ENCODE results near the gene SCN10A. TPM values are rescaled to one million over a fixed set of nuclear protein-coding genes. Genes with fewer than 3 reads are reported as not detected.

Gene SCN10A
- total RNA-seq, 4 donors from 2014 or later: not detected

- no peaks in the 10 kb centered on the region for H3K36me3 ChIP-seq
- H3K9me3 ChIP-seq: no peaks in the 10 kb centered on the region
- 24 to 61% methylated on average over 2 to 4 of the region's 4 CpGs for WGBS, 2 donors
- H3K4me3 ChIP-seq: no peak overlapping the region
- peaks cover 0 to 4% (median 0%) of the 10 kb centered on the region in 4 donors for H3K27me3 ChIP-seq
- TF ChIP-seq POLR2A (IDR thresholded peaks at IDR 0.05) (no peak), CTCF (IDR thresholded peaks at IDR 0.05) (no peak)
- intact Hi-C loops (cut with DNase I): no loop called here
- no peak overlapping the region for H3K27ac ChIP-seq
- DNase-seq: no peak
- H3K4me1 ChIP-seq: peaks cover 0 to 6% (median 0%) of the 10 kb centered on the region in 3 donors
Measured at GRCh38 chr3:38837358-38837757, 21.3 kb upstream of the SCN10A start.

GRCh38 chr3:38836561-38836960, 20.5 kb upstream of the SCN10A start:
- TF ChIP-seq POLR2A (IDR thresholded peaks at IDR 0.05) (no peak), CTCF (IDR thresholded peaks at IDR 0.05) (no peak)
- DNase-seq: no peak
- peaks cover 0 to 6% (median 0%) of the 10 kb centered on the region in 3 donors for H3K4me1 ChIP-seq
- no peak overlapping the region for H3K4me3 ChIP-seq
- intact Hi-C loops (cut with DNase I): no loop called here
- H3K36me3 ChIP-seq: no peaks in the 10 kb centered on the region
- no peaks in the 10 kb centered on the region for H3K27me3 ChIP-seq
- WGBS, 2 donors: 75 to 83% methylated on average over 3 to 5 of the region's 5 CpGs
- no peak overlapping the region for H3K27ac ChIP-seq
- H3K9me3 ChIP-seq: no peaks in the 10 kb centered on the region

- no peaks in the 10 kb centered on the region for H3K27me3 ChIP-seq
- peaks cover 0 to 6% (median 0%) of the 10 kb centered on the region in 3 donors for H3K4me1 ChIP-seq
- no peaks in the 10 kb centered on the region for H3K9me3 ChIP-seq
- no peak for DNase-seq
- intact Hi-C loops (cut with DNase I): no loop called here
- H3K36me3 ChIP-seq: no peaks in the 10 kb centered on the region
- WGBS, 2 donors: 58 to 78% methylated on average over 3 of the region's 3 CpGs
- TF ChIP-seq POLR2A (IDR thresholded peaks at IDR 0.05): no peak
- no peak for TF ChIP-seq CTCF (IDR thresholded peaks at IDR 0.05)
- no peak overlapping the region for H3K27ac ChIP-seq
- no peak overlapping the region for H3K4me3 ChIP-seq
Measured at GRCh38 chr3:38835939-38836338, 19.9 kb upstream of the SCN10A start.

- Histone ChIP-seq H3K4me3 (no peak overlapping the region), H3K27ac (peak overlapping the region in 1 of 4 donors; percentile 6), H3K27me3 (no peaks in the 10 kb centered on the region), H3K36me3 (no peaks in the 10 kb centered on the region), H3K9me3 (no peaks in the 10 kb centered on the region), H3K4me1 (peaks cover 0 to 6% (median 0%) of the 10 kb centered on the region in 3 donors)
- intact Hi-C loops (cut with DNase I): no loop called here
- no peak for TF ChIP-seq POLR2A (IDR thresholded peaks at IDR 0.05)
- no peak for TF ChIP-seq CTCF (IDR thresholded peaks at IDR 0.05)
- DNase-seq: no peak
Measured at GRCh38 chr3:38834717-38835116, 18.7 kb upstream of the SCN10A start.

GRCh38 chr3:38834110-38834509, 18.1 kb upstream of the SCN10A start:
- no peaks in the 10 kb centered on the region for H3K27me3 ChIP-seq
- H3K27ac ChIP-seq: peak overlapping the region in 2 of 4 donors; percentile 6 to 29
- H3K36me3 ChIP-seq: no peaks in the 10 kb centered on the region
- intact Hi-C loops (cut with DNase I): no loop called here
- peaks cover 0 to 6% (median 0%) of the 10 kb centered on the region in 3 donors for H3K4me1 ChIP-seq
- no peak for DNase-seq
- H3K9me3 ChIP-seq: no peaks in the 10 kb centered on the region
- 3 to 11% methylated on average over 7 of the region's 8 CpGs for WGBS, 2 donors
- no peak overlapping the region for H3K4me3 ChIP-seq
- TF ChIP-seq POLR2A (IDR thresholded peaks at IDR 0.05) (no peak), CTCF (IDR thresholded peaks at IDR 0.05) (no peak)

Data from esophagus squamous epithelium (tissue), 5 donors.